GM12875 (cell line): ENCODE measurements around the gene PRSS16.

Source experiments
- H3K4me3 ChIP-seq: one replicate; pipeline ENCODE4 v1.5.1; 2011; ENCODE audit warnings: low read depth, low read length, control low read depth
- CTCF ChIP-seq: IDR thresholded peaks from 2 replicates; pipeline ENCODE4 v1.5.1; 2011; ENCODE audit warnings: low read depth, mild to moderate bottlenecking, control low read depth, inconsistent platforms, low read length, moderate library complexity, borderline replicate concordance; ENCODE audit not compliant: insufficient read depth

The PRSS16 gene

GRCh38 chr6:27279513-27280063, 32.1 kb downstream of the PRSS16 start:
- TF ChIP-seq CTCF, result no peak
- no peak overlapping the region for H3K4me3 ChIP-seq

- H3K4me3 ChIP-seq, result no peak overlapping the region
- no peak for TF ChIP-seq CTCF
Measured at GRCh38 chr6:27280064-27280539, 32.6 kb downstream of the PRSS16 start.

GRCh38 chr6:27280540-27281000, 33.1 kb downstream of the PRSS16 start:
- no peak for TF ChIP-seq CTCF
- H3K4me3 ChIP-seq, result no peak overlapping the region

GRCh38 chr6:27281105-27281539, 33.6 kb downstream of the PRSS16 start:
- no peak for TF ChIP-seq CTCF
- no peak overlapping the region for H3K4me3 ChIP-seq

- no peak for TF ChIP-seq CTCF
- no peak overlapping the region for H3K4me3 ChIP-seq
Measured at GRCh38 chr6:27281569-27281968, 34.1 kb downstream of the PRSS16 start.

- no peak for TF ChIP-seq CTCF
- no peak overlapping the region for H3K4me3 ChIP-seq
Measured at GRCh38 chr6:27283279-27283678, 35.8 kb downstream of the PRSS16 start.

- no peak overlapping the region for H3K4me3 ChIP-seq
- no peak for TF ChIP-seq CTCF
Measured at GRCh38 chr6:27286141-27286540, 38.6 kb downstream of the PRSS16 start.
